Measurements from ENCODE around the gene CCDC92. TPM values are rescaled to one million over a fixed set of nuclear protein-coding genes. Genes with fewer than 3 reads are reported as not detected.

The CCDC92 gene
- polyA plus RNA-seq, 1 experiment: 52.2 TPM

DNA sequence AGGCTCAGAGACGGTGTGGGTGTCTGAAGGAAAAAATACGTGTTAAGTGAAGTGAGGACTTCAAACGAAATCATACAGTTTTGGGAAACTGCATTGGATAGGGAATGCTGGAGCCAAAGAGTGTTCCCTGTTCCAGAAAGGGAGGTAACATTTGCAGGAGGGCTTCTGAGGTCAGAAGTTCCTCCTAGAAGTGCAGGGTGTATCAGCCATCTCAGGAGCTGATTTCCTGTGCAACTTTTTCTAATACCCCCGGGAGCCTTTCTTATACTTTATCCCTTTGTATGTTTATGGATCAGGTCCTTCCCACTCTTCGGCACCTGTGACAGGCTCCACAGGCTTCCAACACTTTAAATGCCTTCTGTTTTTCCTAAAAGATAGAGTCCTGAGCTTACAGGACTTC, 25.3 kb upstream of the CCDC92 start:
- Histone ChIP-seq H3K4me3 (ENCODE audit: low read depth, low read length) (no peak overlapping the region), H3K27ac (ENCODE audit: low read depth, low read length) (no peak overlapping the region), H3K9me3 (ENCODE audit: control insufficient read depth, insufficient read depth, low read length) (no peaks in the 10 kb centered on the region), H3K27me3 (ENCODE audit: control insufficient read depth, insufficient read depth, low read length) (no peaks in the 10 kb centered on the region)
- POLR2A ChIA-PET: interaction anchor here (1.2 kb wide), 1 partner anchor 10 kb away, joined by 5 read pairs; no protein-coding TSS in a partner anchor
- CTCF ChIA-PET: interaction anchor here (0.6 to 3.6 kb wide), 3 partner anchors 14 to 191 kb away, joined by 4 to 13 read pairs (median 6); no protein-coding TSS in a partner anchor
- TF ChIP-seq, protein P1, sequence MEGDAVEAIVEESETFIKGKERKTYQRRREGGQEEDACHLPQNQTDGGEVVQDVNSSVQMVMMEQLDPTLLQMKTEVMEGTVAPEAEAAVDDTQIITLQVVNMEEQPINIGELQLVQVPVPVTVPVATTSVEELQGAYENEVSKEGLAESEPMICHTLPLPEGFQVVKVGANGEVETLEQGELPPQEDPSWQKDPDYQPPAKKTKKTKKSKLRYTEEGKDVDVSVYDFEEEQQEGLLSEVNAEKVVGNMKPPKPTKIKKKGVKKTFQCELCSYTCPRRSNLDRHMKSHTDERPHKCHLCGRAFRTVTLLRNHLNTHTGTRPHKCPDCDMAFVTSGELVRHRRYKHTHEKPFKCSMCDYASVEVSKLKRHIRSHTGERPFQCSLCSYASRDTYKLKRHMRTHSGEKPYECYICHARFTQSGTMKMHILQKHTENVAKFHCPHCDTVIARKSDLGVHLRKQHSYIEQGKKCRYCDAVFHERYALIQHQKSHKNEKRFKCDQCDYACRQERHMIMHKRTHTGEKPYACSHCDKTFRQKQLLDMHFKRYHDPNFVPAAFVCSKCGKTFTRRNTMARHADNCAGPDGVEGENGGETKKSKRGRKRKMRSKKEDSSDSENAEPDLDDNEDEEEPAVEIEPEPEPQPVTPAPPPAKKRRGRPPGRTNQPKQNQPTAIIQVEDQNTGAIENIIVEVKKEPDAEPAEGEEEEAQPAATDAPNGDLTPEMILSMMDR (IDR thresholded peaks at IDR 0.05; ENCODE audit: low read depth, low read length): no peak
- no peak for DNase-seq (ENCODE audit: low read depth, low spot score)

DNA sequence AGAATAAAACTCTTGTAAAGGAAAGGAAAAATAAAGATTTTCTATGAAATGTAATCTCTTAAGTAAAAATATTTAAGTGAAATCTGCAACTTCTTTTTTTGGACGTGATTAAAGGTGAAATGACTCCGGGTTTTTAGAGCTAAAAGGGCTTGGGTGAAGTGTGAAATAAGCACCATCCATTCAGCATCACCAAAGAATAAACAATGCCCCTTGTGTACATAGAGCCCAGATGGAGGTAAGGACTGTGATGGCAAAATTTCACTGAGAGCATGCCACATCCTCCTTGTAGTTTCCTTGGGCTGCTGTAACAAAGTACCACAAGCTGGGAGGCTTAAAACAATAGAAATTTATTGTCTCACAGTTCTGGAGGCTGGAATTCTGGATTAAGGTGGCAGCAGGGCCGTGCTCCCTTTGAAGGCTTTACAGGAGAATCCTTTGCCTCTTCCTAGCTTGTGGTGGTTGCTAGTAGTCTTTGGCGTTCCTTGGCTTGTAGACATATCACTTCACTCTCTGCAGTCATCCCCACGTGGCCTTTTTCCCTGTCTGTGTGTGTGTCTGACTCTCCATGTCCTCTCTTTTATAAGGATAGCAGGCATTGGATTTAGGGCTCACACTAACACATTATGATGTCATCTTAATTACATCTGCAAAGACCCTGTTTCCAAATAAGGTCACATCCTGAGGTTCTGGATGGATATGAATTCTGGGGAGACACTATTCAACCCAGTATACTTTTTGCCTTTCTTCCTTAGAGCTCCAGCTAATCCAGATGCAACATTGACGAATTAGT, 24.6 kb upstream of the CCDC92 start:
- Histone ChIP-seq H3K27ac (ENCODE audit: low read depth, low read length) (no peak overlapping the region), H3K4me3 (ENCODE audit: low read depth, low read length) (no peak overlapping the region), H3K27me3 (ENCODE audit: control insufficient read depth, insufficient read depth, low read length) (no peaks in the 10 kb centered on the region), H3K9me3 (ENCODE audit: control insufficient read depth, insufficient read depth, low read length) (no peaks in the 10 kb centered on the region)
- TF ChIP-seq, protein P1 (IDR thresholded peaks at IDR 0.05; ENCODE audit: low read depth, low read length): no peak
- POLR2A ChIA-PET: no interaction called here
- DNase-seq (ENCODE audit: low read depth, low spot score): no peak
- CTCF ChIA-PET: interaction anchor here (0.9 to 3.6 kb wide), 4 partner anchors 11 to 92 kb away, joined by 3 to 13 read pairs (median 6); no protein-coding TSS in a partner anchor

DNA sequence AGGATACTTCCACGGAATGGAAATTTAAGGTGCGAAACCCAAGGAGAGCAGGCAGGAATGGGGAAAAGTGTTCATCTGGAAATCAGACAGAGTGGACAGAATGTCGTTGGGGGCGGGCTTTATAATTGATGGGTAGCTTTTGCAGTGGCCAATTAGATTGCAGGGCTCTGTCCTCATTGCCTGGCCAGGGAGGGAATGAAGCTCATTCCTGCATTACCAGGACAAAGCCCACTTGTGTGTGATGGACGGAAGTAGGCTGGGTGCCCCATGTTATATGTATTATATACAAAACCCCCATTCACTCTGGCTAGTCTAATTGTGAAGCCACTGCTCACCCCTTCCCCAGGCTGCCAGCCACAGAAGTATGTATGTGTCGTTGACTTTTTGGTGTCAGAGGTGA, 23.9 kb upstream of the CCDC92 start:
- Histone ChIP-seq H3K4me3 (ENCODE audit: low read depth, low read length) (no peak overlapping the region), H3K27ac (ENCODE audit: low read depth, low read length) (no peak overlapping the region), H3K27me3 (ENCODE audit: control insufficient read depth, insufficient read depth, low read length) (no peaks in the 10 kb centered on the region), H3K9me3 (ENCODE audit: control insufficient read depth, insufficient read depth, low read length) (no peaks in the 10 kb centered on the region)
- TF ChIP-seq, protein P1 (IDR thresholded peaks at IDR 0.05; ENCODE audit: low read depth, low read length): no peak
- DNase-seq (ENCODE audit: low read depth, low spot score): no peak
- ChIA-PET CTCF (interaction anchor here (0.9 to 3.6 kb wide), 4 partner anchors 11 to 194 kb away, joined by 3 to 13 read pairs (median 4); no protein-coding TSS in a partner anchor), POLR2A (interaction anchor here (0.7 kb wide), 1 partner anchor 403 kb away, joined by 3 read pairs; no protein-coding TSS in a partner anchor)

DNA sequence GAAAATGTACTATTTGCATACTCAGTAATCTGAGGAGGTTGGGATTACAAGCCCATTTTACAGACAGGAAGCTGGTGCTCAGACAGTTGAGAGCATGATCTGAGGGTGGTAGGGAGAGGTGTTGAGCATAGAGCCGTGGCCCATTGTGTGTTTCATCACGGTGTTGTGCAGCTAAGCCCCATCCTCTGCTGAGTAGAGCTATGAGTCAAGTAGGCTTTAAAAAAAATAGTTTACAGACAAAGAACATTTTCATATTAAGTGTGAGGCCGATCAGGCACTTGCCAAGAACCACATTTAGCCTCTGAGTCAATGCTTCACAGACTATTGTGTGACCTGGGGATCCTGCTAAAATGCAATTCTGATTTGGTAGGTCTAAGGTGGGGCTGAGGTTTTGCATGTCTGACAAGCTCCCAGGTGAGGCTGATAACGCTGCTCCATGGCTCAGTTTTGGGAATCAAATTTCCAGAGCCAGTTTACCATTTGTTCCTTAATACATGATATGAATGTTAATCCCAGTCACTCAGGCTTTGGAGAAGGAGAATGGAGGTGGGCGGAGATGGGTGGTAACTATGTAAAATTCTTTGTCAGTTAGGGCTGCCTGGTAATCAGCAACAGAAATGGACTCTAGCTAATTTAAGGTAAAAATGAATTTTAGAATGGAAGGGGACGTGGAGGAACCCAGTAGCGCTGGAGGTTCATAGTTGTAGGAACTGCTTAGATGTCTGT, 22.6 kb upstream of the CCDC92 start:
- ChIA-PET CTCF (interaction anchor here (1.2 to 3.6 kb wide), 4 partner anchors 9 to 193 kb away, joined by 3 to 13 read pairs (median 4); no protein-coding TSS in a partner anchor), POLR2A (no interaction called here)

More for the DNA sequence above, 22.6 kb upstream of the CCDC92 start:
- Histone ChIP-seq H3K9me3 (ENCODE audit: control insufficient read depth, insufficient read depth, low read length) (no peaks in the 10 kb centered on the region), H3K27ac (ENCODE audit: low read depth, low read length) (no peak overlapping the region), H3K4me3 (ENCODE audit: low read depth, low read length) (no peak overlapping the region), H3K27me3 (ENCODE audit: control insufficient read depth, insufficient read depth, low read length) (no peaks in the 10 kb centered on the region)
- no peak for DNase-seq (ENCODE audit: low read depth, low spot score)
- TF ChIP-seq, protein P1 (IDR thresholded peaks at IDR 0.05; ENCODE audit: low read depth, low read length): no peak

Data from AG04450 (cell line).